ENCODE measurements around the gene TTPAL.

Gene TTPAL

DNA sequence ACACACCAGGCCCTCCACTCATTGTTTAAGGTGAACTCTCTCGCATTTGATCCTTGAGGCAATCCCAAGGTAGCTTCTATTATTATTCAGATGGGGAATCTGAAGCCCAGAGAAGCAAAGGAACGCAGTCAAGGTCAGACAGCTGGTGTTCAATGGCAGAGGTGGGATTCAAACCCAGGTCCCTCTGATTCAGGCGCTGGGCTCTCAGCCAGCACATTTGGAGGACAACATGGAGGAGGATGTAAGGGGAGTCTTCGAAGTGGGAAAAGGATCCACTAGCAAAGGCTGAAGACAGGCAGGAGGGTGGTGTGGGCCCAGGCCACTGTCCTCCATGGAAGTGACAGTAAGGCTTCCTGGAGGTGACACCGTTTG is 13.9 kb upstream of the TTPAL start (continued):
- TF ChIP-seq, protein P1, sequence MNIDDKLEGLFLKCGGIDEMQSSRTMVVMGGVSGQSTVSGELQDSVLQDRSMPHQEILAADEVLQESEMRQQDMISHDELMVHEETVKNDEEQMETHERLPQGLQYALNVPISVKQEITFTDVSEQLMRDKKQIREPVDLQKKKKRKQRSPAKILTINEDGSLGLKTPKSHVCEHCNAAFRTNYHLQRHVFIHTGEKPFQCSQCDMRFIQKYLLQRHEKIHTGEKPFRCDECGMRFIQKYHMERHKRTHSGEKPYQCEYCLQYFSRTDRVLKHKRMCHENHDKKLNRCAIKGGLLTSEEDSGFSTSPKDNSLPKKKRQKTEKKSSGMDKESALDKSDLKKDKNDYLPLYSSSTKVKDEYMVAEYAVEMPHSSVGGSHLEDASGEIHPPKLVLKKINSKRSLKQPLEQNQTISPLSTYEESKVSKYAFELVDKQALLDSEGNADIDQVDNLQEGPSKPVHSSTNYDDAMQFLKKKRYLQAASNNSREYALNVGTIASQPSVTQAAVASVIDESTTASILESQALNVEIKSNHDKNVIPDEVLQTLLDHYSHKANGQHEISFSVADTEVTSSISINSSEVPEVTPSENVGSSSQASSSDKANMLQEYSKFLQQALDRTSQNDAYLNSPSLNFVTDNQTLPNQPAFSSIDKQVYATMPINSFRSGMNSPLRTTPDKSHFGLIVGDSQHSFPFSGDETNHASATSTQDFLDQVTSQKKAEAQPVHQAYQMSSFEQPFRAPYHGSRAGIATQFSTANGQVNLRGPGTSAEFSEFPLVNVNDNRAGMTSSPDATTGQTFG (tag by site-specific recombination; IDR thresholded peaks at IDR 0.05; ENCODE audit: borderline replicate concordance): no peak

DNA sequence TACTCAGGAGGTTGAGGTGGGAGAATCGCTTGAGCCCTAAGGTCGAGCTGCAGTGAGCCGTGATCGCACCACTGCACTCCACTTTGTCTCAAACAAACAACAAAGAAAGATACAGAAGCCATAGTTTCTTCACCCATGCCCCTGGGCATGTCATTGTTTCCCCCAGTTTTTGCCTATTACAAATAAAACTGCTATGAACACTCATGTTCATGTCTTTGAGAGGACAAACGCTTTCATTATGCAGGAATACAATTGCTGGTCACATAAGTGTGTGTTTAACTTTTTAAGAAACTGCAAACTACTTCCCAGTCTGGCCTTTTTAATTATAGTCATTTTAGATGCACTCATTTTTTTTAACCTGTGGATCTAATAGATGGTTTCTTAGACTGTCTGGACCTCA is 12.2 kb upstream of the TTPAL start:
- TF ChIP-seq ZNF561 (tag by site-specific recombination; IDR thresholded peaks at IDR 0.05; ENCODE audit: borderline replicate concordance) (no peak), GLIS1 (tag by site-specific recombination; IDR thresholded peaks at IDR 0.05) (no peak), ZNF24 (tag by site-specific recombination; IDR thresholded peaks at IDR 0.05) (no peak), ZNF623 (tag by site-specific recombination; IDR thresholded peaks at IDR 0.05) (no peak), KLF7 (tag by site-specific recombination; IDR thresholded peaks at IDR 0.05; ENCODE audit: borderline replicate concordance) (no peak), OSR2 (tag by site-specific recombination; IDR thresholded peaks at IDR 0.05) (no peak), KLF8 (tag by site-specific recombination; IDR thresholded peaks at IDR 0.05) (no peak), SCRT1 (tag by site-specific recombination; IDR thresholded peaks at IDR 0.05; ENCODE audit: borderline replicate concordance) (no peak), ZNF830 (tag by site-specific recombination; IDR thresholded peaks at IDR 0.05; ENCODE audit: low read depth) (no peak)
- TF ChIP-seq, protein P2, sequence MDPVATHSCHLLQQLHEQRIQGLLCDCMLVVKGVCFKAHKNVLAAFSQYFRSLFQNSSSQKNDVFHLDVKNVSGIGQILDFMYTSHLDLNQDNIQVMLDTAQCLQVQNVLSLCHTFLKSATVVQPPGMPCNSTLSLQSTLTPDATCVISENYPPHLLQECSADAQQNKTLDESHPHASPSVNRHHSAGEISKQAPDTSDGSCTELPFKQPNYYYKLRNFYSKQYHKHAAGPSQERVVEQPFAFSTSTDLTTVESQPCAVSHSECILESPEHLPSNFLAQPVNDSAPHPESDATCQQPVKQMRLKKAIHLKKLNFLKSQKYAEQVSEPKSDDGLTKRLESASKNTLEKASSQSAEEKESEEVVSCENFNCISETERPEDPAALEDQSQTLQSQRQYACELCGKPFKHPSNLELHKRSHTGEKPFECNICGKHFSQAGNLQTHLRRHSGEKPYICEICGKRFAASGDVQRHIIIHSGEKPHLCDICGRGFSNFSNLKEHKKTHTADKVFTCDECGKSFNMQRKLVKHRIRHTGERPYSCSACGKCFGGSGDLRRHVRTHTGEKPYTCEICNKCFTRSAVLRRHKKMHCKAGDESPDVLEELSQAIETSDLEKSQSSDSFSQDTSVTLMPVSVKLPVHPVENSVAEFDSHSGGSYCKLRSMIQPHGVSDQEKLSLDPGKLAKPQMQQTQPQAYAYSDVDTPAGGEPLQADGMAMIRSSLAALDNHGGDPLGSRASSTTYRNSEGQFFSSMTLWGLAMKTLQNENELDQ (tag by site-specific recombination; IDR thresholded peaks at IDR 0.05; ENCODE audit: low read depth): no peak
- Histone ChIP-seq H3K4me1 (ENCODE audit: control insufficient read depth, insufficient read depth, low read length) (no peaks in the 10 kb centered on the region), H3K27ac (ENCODE audit: extremely low read depth, low read depth, low read length) (no peak overlapping the region), H3K4me3 (ENCODE audit: low read depth, low read length) (no peak overlapping the region), H3K36me3 (ENCODE audit: control insufficient read depth in 2 of 2, insufficient read depth in 1 of 2, low read length in 2 of 2) (no peaks in the 10 kb centered on the region), H3K9me3 (ENCODE audit: control insufficient read depth, insufficient read depth, low read depth, low read length) (no peaks in the 10 kb centered on the region)
- POLR2A ChIA-PET: interaction anchor here (0.7 kb wide), 1 partner anchor 409 kb away, joined by 4 read pairs; no protein-coding TSS in a partner anchor
- CTCF ChIA-PET: interaction anchor here (0.6 to 1.2 kb wide), 2 partner anchors 248 to 368 kb away, joined by 3 read pairs; no protein-coding TSS in a partner anchor

DNA sequence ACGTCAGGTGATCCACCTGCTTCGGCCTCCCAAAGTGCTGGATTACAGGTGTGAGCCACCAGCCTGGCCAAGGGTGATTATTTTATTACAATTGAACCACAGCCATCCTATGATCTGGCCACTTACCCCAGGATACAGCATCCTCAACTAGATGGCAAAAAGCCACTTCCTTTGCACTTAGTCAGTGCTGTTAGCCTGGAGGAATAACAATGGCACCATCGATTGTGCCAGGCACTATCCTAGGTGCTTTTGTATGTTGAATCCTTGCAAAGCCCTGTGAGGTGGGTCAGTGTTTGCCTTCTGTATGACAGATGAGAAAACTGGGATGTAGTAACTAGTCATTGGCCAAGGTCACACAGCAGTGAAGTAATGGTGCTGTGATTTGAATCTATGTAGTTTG is 11.2 kb upstream of the TTPAL start:
- CTCF ChIA-PET: no interaction called here

DNA sequence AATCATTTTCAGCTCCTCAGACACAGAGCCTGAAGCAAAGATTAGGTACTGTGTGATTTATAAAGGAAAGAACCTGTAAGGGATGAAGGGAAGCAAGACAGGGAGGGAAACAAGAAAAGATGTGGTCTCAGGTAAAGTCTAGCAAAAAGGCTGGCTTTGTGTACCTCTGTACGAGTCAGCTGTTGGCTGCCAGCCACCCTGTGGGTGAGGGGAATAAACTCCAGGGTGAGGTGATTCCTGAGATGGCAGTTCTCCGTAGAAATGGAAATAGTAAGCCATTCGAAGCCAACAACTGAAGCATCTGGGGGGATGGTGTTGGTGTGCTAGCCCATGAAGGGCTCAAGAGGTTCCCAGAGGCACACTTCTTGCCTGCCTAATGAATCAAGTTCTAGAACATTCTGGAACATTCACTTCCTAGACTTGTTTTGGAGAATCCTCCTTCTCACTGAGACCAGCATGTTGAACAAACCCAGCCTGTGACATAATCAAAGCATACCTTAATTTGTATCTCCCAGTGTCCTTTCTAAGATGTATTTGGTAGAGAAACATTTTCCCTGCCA is 10.6 kb upstream of the TTPAL start:
- Histone ChIP-seq H3K4me3 (ENCODE audit: low read depth, low read length) (no peak overlapping the region), H3K4me1 (ENCODE audit: control insufficient read depth, insufficient read depth, low read length) (no peaks in the 10 kb centered on the region), H3K36me3 (ENCODE audit: control insufficient read depth in 2 of 2, insufficient read depth in 1 of 2, low read length in 2 of 2) (no peaks in the 10 kb centered on the region), H3K27ac (ENCODE audit: extremely low read depth, low read depth, low read length) (no peak overlapping the region), H3K9me3 (ENCODE audit: control insufficient read depth, insufficient read depth, low read depth, low read length) (no peaks in the 10 kb centered on the region)
- ChIA-PET POLR2A (no interaction called here), CTCF (no interaction called here)
- no peak for TF ChIP-seq ZNF660 (tag by site-specific recombination; IDR thresholded peaks at IDR 0.05)
- no peak for TF ChIP-seq SP7 (tag by site-specific recombination; IDR thresholded peaks at IDR 0.05)
- no peak for TF ChIP-seq ZNF792 (tag by site-specific recombination; IDR thresholded peaks at IDR 0.05)
- no peak for TF ChIP-seq ZNF416 (tag by site-specific recombination; IDR thresholded peaks at IDR 0.05)
- TF ChIP-seq, protein P3, sequence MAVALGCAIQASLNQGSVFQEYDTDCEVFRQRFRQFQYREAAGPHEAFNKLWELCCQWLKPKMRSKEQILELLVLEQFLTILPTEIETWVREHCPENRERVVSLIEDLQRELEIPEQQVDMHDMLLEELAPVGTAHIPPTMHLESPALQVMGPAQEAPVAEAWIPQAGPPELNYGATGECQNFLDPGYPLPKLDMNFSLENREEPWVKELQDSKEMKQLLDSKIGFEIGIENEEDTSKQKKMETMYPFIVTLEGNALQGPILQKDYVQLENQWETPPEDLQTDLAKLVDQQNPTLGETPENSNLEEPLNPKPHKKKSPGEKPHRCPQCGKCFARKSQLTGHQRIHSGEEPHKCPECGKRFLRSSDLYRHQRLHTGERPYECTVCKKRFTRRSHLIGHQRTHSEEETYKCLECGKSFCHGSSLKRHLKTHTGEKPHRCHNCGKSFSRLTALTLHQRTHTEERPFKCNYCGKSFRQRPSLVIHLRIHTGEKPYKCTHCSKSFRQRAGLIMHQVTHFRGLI (tag by site-specific recombination; IDR thresholded peaks at IDR 0.05): no peak
- TF ChIP-seq ZNF169 (tag by site-specific recombination; IDR thresholded peaks at IDR 0.05): no peak
- TF ChIP-seq, protein P4, sequence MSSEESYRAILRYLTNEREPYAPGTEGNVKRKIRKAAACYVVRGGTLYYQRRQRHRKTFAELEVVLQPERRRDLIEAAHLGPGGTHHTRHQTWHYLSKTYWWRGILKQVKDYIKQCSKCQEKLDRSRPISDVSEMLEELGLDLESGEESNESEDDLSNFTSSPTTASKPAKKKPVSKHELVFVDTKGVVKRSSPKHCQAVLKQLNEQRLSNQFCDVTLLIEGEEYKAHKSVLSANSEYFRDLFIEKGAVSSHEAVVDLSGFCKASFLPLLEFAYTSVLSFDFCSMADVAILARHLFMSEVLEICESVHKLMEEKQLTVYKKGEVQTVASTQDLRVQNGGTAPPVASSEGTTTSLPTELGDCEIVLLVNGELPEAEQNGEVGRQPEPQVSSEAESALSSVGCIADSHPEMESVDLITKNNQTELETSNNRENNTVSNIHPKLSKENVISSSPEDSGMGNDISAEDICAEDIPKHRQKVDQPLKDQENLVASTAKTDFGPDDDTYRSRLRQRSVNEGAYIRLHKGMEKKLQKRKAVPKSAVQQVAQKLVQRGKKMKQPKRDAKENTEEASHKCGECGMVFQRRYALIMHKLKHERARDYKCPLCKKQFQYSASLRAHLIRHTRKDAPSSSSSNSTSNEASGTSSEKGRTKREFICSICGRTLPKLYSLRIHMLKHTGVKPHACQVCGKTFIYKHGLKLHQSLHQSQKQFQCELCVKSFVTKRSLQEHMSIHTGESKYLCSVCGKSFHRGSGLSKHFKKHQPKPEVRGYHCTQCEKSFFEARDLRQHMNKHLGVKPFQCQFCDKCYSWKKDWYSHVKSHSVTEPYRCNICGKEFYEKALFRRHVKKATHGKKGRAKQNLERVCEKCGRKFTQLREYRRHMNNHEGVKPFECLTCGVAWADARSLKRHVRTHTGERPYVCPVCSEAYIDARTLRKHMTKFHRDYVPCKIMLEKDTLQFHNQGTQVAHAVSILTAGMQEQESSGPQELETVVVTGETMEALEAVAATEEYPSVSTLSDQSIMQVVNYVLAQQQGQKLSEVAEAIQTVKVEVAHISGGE (tag by site-specific recombination; conservative IDR thresholded peaks at IDR 0.05; ENCODE audit: low read depth): no peak

More for the DNA sequence above, 11.2 kb upstream of the TTPAL start:
- H3K4me1 ChIP-seq (ENCODE audit: control insufficient read depth, insufficient read depth, low read length): no peaks in the 10 kb centered on the region
- no peaks in the 10 kb centered on the region for H3K36me3 ChIP-seq (ENCODE audit: control insufficient read depth in 2 of 2, insufficient read depth in 1 of 2, low read length in 2 of 2)
- H3K9me3 ChIP-seq (ENCODE audit: control insufficient read depth, insufficient read depth, low read depth, low read length): no peaks in the 10 kb centered on the region
- POLR2A ChIA-PET: no interaction called here
- no peak overlapping the region for H3K27ac ChIP-seq (ENCODE audit: extremely low read depth, low read depth, low read length)
- H3K4me3 ChIP-seq (ENCODE audit: low read depth, low read length): no peak overlapping the region
- TF ChIP-seq ZNF791 (tag by site-specific recombination; IDR thresholded peaks at IDR 0.05) (no peak), ZFP3 (tag by site-specific recombination; IDR thresholded peaks at IDR 0.05; ENCODE audit: low read depth) (no peak), ZNF2 (tag by site-specific recombination; IDR thresholded peaks at IDR 0.05) (no peak), ZBTB1 (tag by site-specific recombination; IDR thresholded peaks at IDR 0.05) (no peak)
